Measurements from ENCODE around the gene PICALM. TPM values are rescaled to one million over a fixed set of nuclear protein-coding genes. Genes with fewer than 3 reads are reported as not detected.
"Not testable (repeated sequence)": the region's sequence is repeated elsewhere in the genome, so short reads cannot be mapped to it uniquely, and the experiment has no call there.

Gene PICALM
- total RNA-seq, 1 donor = 313 TPM

DNA sequence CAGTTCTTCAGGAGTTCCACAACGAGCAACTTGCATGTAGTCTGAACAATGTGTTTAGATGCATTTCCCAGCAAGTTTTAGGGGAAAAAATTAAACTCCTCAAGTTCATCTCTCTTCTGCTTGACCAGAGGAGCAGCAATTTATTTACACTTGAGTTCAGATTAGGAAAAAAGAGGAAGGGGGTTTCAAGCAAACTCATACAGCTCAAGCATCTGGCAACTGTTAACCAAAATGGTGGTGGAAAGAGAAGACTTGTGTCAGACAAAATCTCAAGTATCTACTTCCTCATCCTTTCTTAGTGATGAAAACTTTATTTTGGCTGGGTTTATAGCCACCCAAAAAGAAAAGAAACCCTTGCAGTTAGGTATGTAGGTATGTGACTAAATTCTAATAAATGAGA is 29.1 kb upstream of the PICALM start:
- Histone ChIP-seq H3K36me3 (ENCODE audit: insufficient read depth, low read length) (no peaks in the 10 kb centered on the region), H3K4me3 (ENCODE audit: insufficient read depth, low read length) (no peak overlapping the region), H3K79me2 (ENCODE audit: insufficient read depth, low read length) (no peaks in the 10 kb centered on the region)

DNA sequence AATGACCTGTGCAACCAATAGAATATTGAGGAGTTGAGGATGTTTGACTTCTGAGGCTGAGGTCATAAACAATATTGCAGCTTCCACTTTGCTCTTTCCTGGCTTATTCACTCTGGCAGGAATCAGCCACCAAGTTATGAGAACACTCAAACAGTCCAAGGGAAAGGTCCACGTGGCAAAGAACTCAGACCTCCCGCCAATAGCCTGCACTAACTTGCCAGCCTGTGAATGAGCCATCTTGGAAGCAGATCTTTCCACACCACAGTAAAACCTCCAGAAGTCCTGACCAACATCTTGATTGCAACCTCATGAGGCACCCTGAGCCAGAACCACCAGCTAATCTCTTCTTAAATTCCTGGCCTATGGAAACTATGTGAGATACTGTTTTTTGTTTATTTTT is 22.7 kb upstream of the PICALM start:
- Histone ChIP-seq H3K79me2 (ENCODE audit: insufficient read depth, low read length) (no peaks in the 10 kb centered on the region), H3K4me2 (ENCODE audit: insufficient read depth, low read length) (no peak overlapping the region), H3K36me3 (ENCODE audit: insufficient read depth, low read length) (no peaks in the 10 kb centered on the region), H4K20me1 (ENCODE audit: insufficient read depth, low read length) (no peaks in the 10 kb centered on the region), H3K27ac (ENCODE audit: low read depth, low read length) (peak overlapping the region; percentile 9), H3K27me3 (ENCODE audit: insufficient read depth, low read length) (no peaks in the 10 kb centered on the region), H3K4me1 (ENCODE audit: insufficient read depth, low read length) (peaks cover 13% of the 10 kb centered on the region), H2AFZ (ENCODE audit: low read length) (peak overlapping the region; percentile 16), H3K9me3 (ENCODE audit: low read depth, low read length) (no peaks in the 10 kb centered on the region), H3K4me3 (ENCODE audit: insufficient read depth, low read length) (no peak overlapping the region)
- no peak for DNase-seq (ENCODE audit: insufficient read length, low spot score, missing footprints)
- TF ChIP-seq CTCF (IDR thresholded peaks at IDR 0.05; ENCODE audit: extremely low read depth, low read depth, low read length) = no peak

More for the DNA sequence above, 29.1 kb upstream of the PICALM start:
- TF ChIP-seq CTCF (IDR thresholded peaks at IDR 0.05; ENCODE audit: extremely low read depth, low read depth, low read length) = no peak
- Histone ChIP-seq H4K20me1 (ENCODE audit: insufficient read depth, low read length) (no peaks in the 10 kb centered on the region), H3K4me2 (ENCODE audit: insufficient read depth, low read length) (no peak overlapping the region), H3K4me1 (ENCODE audit: insufficient read depth, low read length) (peaks cover 20% of the 10 kb centered on the region), H2AFZ (ENCODE audit: low read length) (no peak overlapping the region), H3K9me3 (ENCODE audit: low read depth, low read length) (no peaks in the 10 kb centered on the region), H3K27me3 (ENCODE audit: insufficient read depth, low read length) (no peaks in the 10 kb centered on the region), H3K27ac (ENCODE audit: low read depth, low read length) (no peak overlapping the region)
- DNase-seq (ENCODE audit: insufficient read length, low spot score, missing footprints) = no peak

GRCh38 chr11:86091086-86091485 is 22.2 kb upstream of the PICALM start:
- Histone ChIP-seq H3K27me3 (ENCODE audit: insufficient read depth, low read length) (no peaks in the 10 kb centered on the region), H3K27ac (ENCODE audit: low read depth, low read length) (peak overlapping the region; percentile 9), H4K20me1 (ENCODE audit: insufficient read depth, low read length) (no peaks in the 10 kb centered on the region), H3K36me3 (ENCODE audit: insufficient read depth, low read length) (no peaks in the 10 kb centered on the region), H3K4me3 (ENCODE audit: insufficient read depth, low read length) (no peak overlapping the region), H3K4me1 (ENCODE audit: insufficient read depth, low read length) (peaks cover 13% of the 10 kb centered on the region), H3K4me2 (ENCODE audit: insufficient read depth, low read length) (no peak overlapping the region), H3K79me2 (ENCODE audit: insufficient read depth, low read length) (no peaks in the 10 kb centered on the region), H3K9me3 (ENCODE audit: low read depth, low read length) (no peaks in the 10 kb centered on the region), H2AFZ (ENCODE audit: low read length) (no peak overlapping the region)
- TF ChIP-seq CTCF (IDR thresholded peaks at IDR 0.05; ENCODE audit: extremely low read depth, low read depth, low read length) = no peak
- no peak for DNase-seq (ENCODE audit: insufficient read length, low spot score, missing footprints)

DNA sequence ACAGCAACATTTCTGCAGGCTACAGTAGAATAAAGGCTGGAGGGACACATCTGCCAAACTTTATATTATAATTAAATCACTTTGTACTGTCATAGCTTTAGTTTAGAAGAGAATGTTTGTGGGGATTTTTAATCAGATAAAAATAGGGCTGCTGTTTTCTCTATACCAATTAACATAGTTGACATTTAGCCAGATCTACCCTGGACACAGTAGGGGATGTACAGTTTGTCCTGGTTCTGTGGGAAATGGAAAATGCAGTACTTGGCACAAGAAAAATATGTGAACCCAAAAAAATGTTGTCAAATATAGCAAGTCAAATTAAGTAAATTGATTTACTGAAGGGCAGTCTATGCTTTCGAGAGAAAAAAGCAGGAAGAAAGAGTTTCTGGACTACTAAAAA is 20.8 kb upstream of the PICALM start:
- no peaks in the 10 kb centered on the region for H3K79me2 ChIP-seq (ENCODE audit: insufficient read depth, low read length)
- no peaks in the 10 kb centered on the region for H3K9me3 ChIP-seq (ENCODE audit: low read depth, low read length)
- H3K27ac ChIP-seq (ENCODE audit: low read depth, low read length) = no peak overlapping the region
- TF ChIP-seq CTCF (IDR thresholded peaks at IDR 0.05; ENCODE audit: extremely low read depth, low read depth, low read length) = no peak
- H3K27me3 ChIP-seq (ENCODE audit: insufficient read depth, low read length) = no peaks in the 10 kb centered on the region
- H3K4me2 ChIP-seq (ENCODE audit: insufficient read depth, low read length) = no peak overlapping the region
- DNase-seq (ENCODE audit: insufficient read length, low spot score, missing footprints) = no peak
- no peak overlapping the region for H3K4me3 ChIP-seq (ENCODE audit: insufficient read depth, low read length)
- H4K20me1 ChIP-seq (ENCODE audit: insufficient read depth, low read length) = no peaks in the 10 kb centered on the region
- H3K4me1 ChIP-seq (ENCODE audit: insufficient read depth, low read length) = peaks cover 13% of the 10 kb centered on the region
- no peaks in the 10 kb centered on the region for H3K36me3 ChIP-seq (ENCODE audit: insufficient read depth, low read length)
- H2AFZ ChIP-seq (ENCODE audit: low read length) = no peak overlapping the region

DNA sequence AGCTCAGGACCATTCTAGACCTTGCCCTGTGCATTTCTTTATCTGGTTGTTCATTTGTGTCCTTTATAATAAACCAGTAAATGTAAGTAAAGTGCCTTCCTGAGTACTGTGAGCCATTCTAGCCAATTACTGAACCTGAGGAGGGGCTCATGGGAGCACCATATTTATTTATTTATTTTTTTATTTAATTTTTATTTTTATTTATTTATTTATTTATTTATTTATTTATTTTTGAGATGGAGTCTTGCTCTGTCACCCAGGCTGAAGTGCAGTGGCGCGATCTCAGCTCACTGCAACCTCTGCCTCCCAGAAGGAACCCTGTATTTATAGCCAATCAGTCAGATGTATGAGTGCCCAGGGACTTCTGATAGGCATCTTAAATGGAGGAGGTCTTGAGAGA is 18.8 kb upstream of the PICALM start:
- not testable (repeated sequence) for H3K36me3 ChIP-seq (ENCODE audit: insufficient read depth, low read length); DNase-seq (ENCODE audit: insufficient read length, low spot score, missing footprints); H4K20me1 ChIP-seq (ENCODE audit: insufficient read depth, low read length)

More for the DNA sequence above, 18.8 kb upstream of the PICALM start:
- not testable (repeated sequence) for H3K27me3 ChIP-seq (ENCODE audit: insufficient read depth, low read length); H3K9me3 ChIP-seq (ENCODE audit: low read depth, low read length); H2AFZ ChIP-seq (ENCODE audit: low read length); H3K4me2 ChIP-seq (ENCODE audit: insufficient read depth, low read length); H3K27ac ChIP-seq (ENCODE audit: low read depth, low read length); H3K4me3 ChIP-seq (ENCODE audit: insufficient read depth, low read length); H3K79me2 ChIP-seq (ENCODE audit: insufficient read depth, low read length)
- H3K4me1 ChIP-seq (ENCODE audit: insufficient read depth, low read length) = peaks cover 13% of the 10 kb centered on the region

Measured in osteoblast (primary cell).